Activated CD4-positive, alpha-beta T cell treated with anti-CD3 and anti-CD28 coated beads, Interleukin-2, amount 50 U/mL, for 1 hour (primary cell): ENCODE data around the gene TIGD3.

Source experiments
- DNase-seq: peaks from one replicate; pipeline ENCODE4 v3.0.0-alpha.2; 2020

The TIGD3 gene, protein sequence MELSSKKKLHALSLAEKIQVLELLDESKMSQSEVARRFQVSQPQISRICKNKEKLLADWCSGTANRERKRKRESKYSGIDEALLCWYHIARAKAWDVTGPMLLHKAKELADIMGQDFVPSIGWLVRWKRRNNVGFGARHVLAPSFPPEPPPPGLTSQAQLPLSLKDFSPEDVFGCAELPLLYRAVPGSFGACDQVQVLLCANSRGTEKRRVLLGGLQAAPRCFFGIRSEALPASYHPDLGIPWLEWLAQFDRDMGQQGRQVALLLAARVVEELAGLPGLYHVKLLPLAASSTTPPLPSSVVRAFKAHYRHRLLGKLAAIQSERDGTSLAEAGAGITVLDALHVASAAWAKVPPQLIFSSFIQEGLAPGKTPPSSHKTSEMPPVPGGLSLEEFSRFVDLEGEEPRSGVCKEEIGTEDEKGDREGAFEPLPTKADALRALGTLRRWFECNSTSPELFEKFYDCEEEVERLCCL

DNA sequence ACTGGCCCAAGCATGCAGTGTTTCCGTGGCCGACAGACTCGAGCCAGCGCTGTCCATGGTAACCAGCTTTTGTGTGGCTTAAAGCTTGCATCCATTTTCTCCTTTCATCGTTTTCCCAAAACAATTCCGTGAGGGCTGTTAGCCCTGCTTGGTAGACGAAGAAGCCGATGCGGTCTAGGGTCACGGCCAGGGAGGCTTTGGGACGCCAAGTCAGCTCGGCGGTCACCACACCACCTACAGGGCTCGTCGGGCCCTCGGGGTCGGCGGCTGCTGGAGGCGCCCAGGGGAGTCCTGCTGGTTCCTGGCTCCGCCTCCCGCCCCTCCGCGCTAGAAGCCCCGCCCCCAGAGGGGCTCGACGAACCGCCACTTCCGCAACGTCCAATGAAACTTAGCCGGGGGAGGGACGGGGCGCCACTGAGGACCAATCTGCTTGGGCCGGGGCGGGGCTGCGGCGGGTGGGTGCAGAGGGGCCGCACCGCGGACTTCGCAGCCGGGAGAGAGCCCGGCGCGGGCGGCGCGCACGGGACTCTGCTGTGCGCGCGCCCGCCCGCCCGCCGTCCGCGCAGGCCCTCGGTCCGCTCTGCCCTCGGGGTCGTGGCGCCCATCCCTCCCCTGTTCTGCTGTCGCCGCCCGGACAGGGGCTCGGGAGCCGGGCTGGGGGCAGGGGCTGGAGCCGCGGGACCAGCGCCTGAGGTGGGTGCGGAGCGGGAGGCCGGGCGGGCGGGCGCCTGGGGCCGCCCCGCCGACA, at the start of gene TIGD3:
Gene TIGD3, plus strand, starts transcription at position 487 of the 748 bp plus-strand sequence. CDS start 1,058 bp downstream, outside the sequence.
- DNase-seq, result peak; percentile 97

DNA sequence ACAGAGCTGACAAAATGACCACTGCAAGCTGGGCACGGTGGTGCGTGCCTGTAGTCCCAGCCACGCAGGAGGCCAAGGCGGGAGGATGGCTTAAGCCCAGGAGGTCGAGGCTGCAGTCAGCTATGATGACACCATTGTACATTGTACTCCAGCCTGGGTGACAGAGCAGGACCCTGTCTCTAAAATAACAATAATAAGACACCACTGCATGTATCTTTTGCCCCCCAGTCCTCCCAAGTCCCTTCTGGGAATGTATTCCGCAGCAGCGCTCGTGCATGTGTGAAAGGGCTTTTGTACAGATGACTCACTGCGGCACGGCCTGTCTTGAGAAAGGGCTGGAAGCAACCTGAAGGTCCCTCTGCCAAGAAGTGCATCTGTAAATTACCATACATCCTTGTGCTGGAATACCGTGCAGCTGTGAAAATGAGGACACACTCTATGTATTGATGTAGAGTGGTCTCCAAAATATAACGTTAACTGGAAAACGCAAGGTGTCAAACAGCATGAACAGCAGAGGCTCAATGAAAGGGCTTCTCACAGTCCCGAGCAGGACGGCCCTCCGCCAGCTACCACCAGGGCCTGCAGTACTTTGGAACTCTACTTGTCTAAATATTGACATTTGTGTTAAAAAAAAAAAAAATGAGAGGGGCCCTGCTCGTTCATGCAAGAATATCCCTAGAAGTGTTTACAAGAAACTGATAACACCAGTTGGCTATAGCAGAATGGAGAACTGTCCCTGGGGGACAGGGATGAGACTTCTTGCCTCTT, 48.9 kb upstream of the TIGD3 start:
- DNase-seq, result no peak

DNA sequence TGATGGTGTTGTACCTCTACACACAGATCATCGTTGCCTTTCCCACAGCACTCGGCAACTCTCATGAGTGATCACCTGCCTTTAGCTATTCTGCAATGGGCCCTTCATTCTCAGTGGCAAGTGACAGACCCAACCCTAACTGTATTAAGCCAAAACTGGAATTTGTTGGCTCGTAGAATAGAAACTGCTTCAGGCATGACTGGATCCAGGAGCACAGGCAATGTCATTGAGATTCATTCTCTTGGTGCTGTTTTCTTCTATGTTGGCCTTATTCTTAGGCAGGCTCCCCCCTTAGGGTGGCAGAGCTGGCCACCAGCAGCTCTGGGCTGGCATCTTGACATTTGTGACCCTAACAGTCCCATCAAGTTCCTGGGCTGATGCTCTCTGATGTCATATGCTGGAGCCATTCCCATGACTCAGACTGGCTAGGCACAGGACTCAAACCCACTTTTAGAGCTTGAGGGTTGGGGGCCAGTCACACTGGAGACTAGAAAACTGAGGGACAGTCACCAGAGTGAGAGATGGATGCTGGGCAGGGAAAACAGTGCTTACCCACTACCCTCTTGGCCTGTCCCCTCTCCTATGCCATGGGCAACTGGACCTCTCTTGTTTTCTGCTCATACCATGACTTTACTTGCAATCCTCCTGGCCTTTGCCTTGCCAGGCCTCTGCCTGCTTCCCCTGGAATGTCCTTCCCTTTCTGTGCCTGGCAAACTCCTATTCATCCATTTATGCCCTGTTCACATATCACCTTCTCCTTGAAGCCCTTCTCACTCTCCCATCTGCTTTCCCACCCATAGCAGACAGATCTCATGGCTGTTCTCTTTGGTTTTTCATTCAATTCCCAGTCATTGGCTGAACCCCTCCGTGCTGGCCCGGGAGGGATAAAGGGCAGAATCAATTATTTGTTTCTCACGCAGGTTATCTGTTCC, 47.0 kb upstream of the TIGD3 start:
- DNase-seq, result no peak

DNA sequence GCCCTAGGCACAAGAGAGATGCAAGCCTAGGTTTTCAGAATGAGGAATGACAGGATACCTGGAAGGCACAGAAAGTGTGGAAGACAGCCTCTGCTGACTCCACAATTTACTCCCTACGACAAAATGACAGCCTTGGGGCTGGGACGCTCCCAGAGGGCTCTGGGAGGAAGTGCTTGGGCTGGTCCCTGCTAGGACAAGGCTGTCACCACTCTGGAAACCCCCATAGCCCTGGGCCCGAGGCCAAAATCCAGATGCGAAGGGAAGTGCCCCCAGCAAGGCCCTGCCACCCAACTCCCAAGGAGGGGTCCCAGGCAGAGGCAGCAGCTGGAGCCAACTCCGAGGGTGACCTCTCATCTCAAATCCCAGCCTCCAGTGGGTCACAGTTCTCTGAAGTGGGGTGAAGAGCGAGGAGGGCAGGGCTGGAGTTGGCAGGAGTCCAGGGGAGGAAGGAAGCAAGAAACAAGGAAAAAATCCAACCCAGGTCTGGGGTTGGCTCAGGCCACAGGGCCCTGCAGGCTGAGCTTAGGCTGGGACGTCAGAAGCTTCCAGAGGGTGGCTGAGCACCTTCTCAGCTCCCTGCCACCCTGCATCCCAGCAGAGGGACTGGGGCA, 46.2 kb upstream of the TIGD3 start:
- no peak for DNase-seq

DNA sequence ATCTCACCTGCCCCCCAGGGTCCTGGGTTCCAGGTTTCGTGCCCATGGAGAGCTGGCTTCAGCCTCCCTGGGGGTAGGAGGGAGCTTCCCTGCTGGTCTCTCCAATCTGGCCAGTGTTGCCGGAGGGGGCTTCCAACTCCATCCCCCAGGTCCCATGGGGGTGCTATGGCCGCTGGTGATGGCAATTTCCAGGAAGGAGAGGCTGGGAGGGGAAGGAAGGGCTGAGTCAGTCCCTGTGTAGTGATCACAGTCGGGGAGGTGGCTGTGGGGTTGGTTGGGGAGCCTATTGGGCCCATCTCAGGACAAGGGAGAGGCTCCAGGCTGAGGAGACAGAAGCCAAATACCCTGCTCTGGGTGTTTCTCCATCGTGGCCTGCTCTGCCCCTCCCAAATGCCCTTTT, 45.5 kb upstream of the TIGD3 start:
- no peak for DNase-seq

DNA sequence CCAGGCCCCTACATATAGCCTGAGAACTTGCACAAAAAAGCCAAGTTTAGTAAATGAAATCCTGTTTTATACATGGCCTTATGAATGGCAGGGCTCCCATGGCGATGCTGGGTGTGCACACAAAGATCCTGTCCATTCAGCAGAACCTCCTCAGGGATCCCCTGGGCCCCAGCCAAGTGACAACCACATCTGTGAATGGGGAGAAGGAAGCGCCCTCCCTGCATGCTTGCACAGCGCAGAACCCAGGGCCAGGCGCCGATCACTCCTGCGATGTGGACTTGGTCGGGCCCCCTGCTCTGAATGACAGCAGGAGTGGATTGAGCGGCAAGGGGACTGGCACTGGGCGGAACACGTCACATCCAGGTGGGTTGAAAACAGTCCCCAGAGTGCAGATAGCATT, 44.3 kb upstream of the TIGD3 start:
- no peak for DNase-seq

DNA sequence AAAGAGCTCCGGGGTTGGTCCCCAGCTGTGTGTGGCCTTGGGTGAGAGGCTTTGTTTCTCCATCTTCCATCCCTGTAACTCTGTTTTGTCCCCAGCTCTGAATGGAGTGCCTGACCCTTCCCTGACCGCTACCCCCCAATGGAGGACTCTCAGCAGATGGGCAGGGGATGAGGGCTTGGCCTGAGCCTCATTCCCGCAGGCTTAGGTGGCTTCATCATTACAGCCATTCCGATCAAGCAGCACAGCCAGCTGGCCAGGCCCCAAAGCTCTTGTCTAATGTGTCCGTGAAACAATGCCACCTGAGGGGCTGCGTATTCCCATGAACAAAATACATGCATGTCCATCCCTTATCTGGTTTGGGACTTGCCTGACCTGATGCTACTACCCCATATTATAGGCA, 43.8 kb upstream of the TIGD3 start:
- DNase-seq, result no peak

DNA sequence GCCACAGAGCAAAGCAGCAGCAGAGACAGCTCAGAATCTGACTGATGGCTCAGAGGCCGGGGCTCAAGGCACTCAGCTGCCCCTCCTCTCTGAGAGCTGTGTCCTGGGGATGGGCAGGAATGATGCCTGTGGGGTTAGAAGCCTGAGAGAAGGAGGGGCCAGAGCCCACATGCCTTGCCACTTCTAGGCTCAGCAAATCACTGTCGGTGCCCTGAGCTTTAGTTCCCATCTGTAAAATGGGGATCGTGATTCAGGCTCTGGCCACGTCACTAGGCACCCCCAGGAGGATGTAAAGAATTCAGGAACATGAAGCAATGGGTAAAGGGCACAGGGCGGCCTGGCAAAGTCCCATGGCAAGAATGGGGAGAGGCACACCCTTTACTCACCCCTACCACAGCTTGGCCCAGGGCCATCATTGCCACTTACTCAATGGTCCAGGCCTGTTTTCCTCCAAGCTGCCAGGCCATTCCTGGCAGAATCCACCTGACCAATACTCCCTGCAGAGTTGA, 43.3 kb upstream of the TIGD3 start:
- DNase-seq, result no peak

DNA sequence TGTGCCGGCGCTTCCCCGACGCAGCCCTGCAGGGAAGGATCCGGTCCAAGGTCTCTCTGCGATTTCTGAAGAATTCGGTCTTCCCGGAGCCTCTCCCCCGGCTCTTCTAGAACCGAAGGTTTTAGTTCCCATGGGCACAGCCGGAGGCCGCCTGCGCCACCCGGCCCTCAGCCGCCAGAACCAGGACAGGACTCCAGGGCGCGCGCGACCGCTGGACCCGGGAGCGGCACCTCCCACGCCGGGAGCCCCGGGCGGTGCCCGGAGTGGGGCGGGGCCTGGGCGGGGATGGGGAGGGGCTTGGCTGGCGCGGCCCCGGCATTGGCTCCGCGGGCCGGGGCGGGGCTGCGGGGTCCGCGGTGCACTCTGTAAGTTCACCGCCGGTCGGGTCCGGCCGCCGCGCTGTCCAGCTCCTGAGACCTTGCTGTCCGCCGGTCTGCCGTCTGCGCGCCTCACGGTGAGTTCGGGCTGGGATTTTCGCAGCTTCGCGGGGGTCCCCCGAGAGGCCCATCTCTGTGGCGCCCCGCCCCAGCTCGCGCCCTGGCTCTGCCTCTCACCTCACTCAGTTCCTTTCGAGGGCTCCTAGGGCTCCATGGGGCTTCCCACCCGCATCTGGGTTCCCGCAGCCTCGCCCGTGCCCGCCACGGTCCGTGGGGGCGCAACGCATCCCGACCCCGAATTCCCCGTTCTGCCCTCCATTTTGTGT, 39.9 kb upstream of the TIGD3 start, which contains the start of gene CDC42EP2:
Gene CDC42EP2, plus strand, starts transcription at position 366 of the 703 bp plus-strand sequence. CDS start 6,033 bp downstream, outside the sequence.
- peak; percentile 71 for DNase-seq

DNA sequence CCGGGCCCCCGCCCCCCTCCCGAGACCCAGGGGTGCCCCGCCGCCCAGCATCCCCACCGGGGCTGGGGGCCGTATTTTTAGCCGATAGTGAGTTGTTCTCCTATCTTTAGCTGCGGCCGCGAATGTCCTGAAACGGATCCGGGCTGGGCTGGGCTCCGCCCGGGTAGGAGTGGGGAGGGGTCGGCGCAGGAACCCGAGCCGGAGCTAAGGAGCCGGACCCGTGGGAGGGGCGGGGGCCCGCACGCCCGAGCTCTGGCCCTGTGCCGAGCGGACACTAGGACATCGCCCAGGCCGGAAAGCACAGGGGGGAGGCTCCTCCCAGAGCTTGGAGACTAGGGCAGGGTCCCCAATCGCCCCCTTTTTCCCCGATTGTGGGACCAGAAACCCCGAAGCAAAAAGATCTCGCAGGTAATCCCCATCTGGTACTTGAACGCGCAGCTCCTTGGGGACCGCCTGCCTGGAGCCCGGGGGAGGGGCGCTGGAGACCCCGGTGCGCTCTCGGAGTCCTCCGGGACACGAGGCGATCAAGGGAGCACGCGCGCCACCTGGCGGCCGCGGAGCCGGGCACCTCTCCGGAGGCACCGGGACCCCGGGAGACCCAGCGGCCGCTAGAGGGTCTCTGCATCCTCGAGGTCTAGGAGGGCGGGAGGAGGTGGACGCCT, 39.2 kb upstream of the TIGD3 start:
- peak; percentile 77 for DNase-seq

DNA sequence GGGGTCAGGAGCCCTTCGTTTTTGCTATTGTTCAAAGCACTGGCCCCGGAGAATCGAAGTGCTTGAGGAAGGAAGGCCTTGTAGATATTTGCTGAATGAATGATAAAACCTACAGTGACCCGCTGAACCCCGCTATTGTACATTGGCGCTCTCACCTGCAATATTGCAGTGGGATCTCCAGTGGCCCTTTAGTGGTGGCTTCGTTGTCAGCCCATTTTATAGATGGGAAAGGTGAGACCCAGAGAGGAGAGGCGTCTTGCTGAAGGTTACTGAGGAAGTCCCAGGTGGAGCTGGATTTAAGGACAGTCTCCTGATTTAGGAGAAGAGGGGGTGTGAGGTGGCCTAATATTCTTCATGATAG, 38.7 kb upstream of the TIGD3 start:
- DNase-seq, result no peak

DNA sequence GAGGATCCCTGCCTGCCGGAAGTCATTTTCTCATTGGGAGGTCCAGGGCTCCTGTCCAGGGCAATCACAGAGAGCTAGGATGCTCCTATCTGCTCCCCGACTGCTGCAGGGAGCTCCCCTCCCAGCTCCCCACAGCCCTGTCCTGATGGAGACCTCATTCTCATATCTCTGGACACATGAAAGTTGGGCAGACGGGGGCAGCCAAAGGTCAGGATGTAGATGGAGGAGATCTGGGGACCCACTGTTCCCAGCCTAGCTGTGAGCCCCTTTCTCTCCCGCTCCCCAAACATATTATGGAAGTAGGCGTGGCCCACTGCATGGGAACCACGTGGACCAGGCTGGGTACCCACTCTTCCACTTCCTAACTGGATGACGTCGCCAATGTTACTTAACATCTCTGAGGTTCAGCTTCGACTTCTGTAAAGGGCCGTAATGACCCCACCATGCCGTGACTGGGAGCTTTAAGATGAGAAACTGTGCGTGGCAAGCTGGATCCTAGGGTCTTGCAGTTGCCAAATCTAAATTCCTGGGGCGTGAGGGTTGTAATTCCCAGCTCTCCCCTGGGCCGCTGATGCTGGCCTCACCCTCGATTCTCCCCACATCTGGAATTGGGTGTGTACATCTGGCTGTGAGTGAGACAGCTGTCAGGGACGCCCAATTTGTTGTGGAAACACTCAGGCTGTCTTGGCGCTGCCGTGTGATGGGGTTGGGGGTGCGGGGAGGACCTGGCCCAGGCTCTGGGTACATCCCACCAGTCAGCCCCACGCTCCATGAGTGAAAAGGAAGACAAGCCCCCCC, 38.1 kb upstream of the TIGD3 start:
- DNase-seq, result no peak

DNA sequence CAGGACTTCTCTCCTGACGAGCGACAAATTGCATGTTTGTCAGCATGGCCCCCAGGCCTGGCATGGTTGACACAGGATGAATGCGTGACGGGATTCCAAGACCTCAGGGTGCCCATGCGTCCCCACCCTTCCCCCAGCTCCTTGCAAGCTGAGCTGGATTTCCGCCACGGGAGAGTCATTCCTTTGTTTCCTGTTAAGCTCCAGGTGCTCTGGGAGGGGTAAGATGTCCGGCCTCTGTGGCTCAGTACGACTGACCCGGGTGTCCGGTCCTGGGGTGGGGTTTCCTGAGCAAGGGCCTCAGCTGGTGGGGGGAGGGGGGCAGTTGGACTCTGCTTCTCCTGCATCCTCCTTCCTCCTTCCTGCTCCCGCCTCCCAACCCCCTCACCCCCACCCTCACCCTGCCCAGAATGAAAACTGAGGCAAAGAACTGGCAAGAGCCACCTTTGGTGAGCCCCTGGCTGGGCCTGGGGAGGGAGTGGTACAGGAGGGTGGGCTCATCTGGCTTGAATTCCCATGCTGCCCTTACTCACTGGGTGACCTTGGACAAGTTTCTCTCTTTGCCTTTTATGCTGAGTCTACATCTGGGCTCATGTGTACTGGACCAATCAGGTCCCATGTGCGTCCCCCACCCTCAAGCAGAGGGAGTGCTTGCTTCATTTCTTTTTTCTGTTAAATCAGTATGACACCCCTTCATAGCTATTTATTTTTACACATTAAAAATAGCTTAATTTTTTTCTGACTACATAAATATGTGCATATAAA, 37.3 kb upstream of the TIGD3 start:
- no peak for DNase-seq

DNA sequence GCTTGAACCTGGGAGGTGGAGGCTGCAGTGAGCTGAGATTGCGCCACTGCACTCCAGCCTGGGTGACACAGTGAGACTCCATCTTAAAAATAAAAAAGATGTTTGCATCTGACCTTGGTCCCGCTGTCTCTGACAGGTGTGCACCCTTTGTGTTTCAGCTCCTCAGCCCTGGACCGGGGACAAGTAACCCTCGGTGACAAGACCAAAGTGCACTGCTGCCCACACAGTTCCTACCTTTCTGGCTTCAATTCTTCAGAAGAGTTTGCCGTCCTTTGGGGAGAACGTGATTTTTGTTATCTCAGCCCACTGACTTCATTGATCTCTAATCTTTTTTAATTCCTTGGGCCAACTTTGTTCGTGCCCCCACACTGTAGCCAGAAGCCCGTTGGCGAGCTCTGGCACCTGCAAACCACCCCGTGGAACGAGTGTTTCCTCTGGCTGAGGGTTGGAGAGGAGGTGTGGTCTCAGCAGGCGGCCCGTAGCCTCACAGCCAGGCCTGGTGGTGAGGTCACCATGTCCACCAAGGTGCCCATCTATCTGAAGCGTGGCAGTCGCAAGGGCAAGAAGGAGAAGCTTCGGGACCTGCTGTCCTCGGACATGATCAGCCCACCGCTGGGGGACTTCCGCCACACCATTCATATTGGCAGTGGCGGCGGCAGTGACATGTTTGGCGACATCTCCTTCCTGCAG, 34.0 kb upstream of the TIGD3 start:
- DNase-seq, result no peak

DNA sequence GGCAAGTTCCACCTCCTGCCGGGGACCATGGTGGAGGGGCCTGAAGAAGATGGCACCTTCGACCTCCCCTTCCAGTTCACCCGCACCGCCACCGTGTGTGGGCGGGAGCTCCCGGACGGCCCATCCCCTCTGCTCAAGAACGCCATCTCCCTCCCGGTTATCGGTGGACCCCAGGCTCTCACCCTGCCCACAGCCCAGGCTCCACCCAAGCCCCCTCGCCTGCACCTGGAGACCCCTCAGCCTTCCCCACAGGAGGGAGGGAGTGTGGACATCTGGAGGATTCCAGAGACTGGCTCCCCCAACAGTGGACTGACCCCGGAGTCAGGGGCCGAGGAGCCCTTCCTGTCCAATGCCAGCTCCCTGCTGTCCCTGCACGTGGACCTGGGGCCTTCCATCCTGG, 33.5 kb upstream of the TIGD3 start:
- DNase-seq, result no peak

DNA sequence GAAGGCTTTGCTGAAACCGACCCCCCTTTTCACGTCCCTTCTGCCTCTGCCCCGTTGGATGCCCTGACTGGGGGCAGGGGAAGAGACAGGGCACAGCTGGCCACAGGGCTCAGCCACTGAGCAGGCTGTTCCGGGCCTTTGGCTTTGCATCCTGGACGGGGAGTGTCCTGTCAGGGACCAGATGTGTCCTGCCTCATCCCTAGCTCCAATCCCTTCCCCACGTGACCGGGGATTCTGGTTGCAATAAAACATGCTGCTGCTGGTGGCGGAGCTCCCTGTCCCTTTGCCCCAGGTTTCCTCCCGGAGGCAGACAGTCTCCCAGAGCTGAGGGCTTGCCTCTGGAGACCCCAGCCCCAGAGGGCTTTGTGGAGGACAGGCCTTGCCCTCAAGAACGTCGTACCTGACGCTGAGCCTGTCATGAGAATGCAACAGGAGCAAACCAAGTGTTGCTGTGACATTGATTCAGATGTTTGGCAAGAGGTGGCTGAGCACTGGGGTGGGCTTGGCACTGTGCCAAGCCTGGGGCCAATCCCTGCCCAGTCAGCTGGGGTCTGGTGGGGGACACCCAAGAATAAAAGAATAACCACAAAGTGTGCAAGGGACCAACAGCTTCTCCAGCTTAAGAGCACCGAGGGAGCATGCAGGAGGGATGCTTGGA, 32.6 kb upstream of the TIGD3 start:
- DNase-seq, result no peak

DNA sequence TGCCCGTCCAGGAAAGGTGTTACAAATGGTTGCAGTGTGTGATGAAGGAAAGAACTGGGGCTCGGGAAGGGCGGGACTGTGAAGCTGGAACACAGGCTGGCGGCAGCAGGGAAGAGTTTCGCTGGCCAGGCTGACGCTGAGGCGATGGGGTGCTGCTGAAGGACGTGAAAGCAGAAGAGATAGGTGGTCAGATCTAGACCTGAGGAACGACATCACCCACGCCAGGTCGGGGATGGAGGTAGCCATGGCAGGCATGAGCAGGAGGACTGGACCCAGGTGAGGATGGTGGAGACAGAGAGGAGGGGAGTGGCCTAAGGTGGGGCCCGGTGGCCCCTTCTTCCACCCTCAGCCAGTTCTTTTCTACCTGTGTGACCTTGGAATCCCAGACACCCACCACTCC, 30.7 kb upstream of the TIGD3 start:
- no peak for DNase-seq
